Stimulated activated naive CD4-positive, alpha-beta T cell (primary cell): ENCODE measurements around the gene RAB18.
"Not testable (repeated sequence)": the region's sequence is repeated elsewhere in the genome, so short reads cannot be mapped to it uniquely, and the experiment has no call there.

Experiments
- DNase-seq, 6 experiments: peaks; one replicate each; lab custom pipeline; 2025; lab: John Stamatoyannopoulos, UW

RAB18 gene

DNA sequence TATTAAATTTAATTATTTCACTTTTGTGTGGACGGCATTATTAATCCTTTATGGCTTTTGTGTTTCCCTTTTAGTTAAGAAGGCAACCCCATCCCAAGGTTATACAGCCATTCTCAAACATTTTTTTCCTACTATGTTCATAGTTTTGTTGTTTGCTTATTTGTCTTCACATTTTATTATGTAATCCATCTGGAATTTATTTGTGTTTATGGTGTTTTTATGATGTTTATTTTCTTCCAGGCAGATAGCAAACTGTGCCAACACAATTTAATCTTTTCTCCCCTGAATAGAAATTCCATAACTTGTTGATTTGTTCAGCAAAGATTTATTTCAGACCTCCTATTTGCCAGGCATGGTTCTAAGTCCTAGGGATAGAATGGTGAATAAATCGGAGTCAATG is 42.9 kb downstream of the RAB18 start:
- no peak for DNase-seq

DNA sequence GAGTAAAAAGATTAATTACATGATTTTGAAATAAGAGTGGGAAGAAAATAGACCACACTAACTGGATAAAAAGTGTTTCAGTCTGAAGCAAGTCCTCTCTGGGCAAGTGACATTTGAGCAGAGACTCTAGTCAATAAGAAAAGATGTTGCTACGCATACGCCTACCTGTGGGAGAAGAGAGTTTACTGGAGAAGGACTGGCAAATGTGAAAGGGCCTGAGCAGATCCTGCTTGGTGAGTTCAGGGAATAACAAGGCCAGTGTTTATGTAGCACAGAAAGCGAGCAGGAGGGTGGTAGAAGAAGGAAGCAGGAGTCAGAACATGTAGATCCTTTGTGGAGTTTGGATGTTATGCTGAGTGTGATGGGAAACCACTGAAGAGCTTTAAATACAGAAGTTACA is 43.4 kb downstream of the RAB18 start:
- DNase-seq: no peak

DNA sequence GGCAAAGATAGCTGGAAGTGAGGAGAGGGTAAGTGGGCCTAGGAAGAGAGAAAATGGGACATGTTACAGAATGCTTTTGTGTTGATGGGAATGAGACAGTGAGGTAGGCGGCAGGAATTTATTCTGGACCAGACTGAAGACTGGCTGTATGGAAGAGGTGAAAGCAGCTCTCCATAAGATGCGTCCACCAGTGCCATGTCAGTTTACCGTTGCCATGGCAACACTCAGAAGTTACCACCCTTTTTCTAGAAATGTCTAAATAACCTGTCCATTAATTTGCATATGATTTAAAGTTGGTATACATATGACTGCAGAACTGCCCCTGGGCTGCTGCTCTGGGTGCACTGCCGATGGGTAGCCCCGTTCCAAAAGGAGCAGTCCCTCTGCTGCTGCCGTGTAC is 46.7 kb downstream of the RAB18 start:
- no peak for DNase-seq

DNA sequence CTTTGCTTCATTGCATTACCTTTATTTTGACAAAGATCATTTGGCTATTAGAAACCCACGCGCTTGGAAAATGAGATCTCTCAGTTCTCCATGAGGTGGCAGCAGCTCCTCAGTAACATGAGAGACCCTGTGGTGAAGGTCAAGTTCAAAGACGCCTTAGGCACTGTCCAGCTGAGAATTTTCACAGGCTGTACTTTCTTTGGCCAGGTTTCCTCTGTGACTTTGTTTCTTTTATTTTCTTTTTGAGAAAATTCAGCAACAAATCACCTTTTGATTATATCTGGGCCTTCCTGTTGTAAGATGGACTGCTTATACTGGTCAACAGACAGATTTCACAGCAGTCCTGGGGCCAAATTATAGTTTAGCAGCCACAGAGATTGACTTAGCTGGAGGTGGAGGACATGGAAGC is 54.5 kb downstream of the RAB18 start:
- peak in 1 of 6 experiments; percentile 3 for DNase-seq

DNA sequence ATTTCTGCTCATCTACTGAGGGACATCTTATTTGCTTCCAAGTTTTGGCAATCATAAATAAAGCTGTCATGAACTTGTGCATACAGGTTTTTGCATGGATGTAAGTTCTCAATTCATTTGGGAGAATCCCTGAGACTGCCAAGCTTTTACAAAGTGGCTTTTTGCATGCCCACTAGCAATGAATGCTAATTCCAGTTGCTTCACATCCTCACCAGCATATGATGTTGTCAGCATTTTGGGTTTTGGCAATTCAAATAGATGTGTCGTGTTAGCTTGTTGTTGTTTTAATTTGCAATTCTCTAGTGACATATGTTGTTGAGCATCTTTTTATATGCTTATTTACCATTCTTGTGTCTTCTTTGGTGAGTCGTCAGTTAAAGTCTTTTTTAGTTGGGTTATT is 57.2 kb downstream of the RAB18 start:
- no peak for DNase-seq

DNA sequence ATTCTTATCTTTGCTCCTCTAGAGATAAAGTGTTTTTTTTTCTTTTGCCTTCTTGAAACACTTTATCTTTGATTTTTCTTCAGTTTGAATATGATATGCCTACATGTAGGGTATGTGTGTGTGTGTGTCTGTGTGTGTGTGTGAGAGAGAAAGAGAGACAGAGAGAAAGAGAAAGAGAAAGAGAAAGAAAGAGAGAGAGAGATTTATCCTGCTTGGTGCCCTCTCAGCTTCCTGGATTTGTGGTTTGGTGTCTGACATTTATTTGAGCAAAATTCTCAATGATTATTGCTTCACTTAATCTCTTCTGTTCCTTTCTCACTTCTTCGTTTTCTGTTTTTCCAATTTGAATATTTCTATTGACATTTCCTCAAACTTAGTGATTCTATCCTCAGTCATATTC is 60.3 kb downstream of the RAB18 start:
- no peak for DNase-seq

DNA sequence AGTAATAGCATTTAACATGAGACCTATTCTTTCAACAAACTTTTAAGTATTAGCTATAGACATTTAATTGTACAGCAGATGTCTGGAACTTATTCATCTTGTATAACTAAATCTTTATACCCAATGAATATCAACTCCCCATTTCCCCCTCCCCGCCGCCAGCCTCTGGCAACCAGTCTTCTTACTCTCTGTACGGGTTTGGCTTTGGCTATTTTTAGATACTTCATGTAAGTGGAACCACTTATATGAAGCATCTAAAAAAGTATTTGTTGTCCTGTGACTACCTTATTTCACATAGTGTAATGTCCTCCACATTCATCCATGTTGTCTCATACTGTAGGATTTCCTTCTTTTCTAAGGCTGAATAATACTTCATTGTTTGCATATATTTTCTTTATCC is 60.8 kb downstream of the RAB18 start:
- DNase-seq: no peak

DNA sequence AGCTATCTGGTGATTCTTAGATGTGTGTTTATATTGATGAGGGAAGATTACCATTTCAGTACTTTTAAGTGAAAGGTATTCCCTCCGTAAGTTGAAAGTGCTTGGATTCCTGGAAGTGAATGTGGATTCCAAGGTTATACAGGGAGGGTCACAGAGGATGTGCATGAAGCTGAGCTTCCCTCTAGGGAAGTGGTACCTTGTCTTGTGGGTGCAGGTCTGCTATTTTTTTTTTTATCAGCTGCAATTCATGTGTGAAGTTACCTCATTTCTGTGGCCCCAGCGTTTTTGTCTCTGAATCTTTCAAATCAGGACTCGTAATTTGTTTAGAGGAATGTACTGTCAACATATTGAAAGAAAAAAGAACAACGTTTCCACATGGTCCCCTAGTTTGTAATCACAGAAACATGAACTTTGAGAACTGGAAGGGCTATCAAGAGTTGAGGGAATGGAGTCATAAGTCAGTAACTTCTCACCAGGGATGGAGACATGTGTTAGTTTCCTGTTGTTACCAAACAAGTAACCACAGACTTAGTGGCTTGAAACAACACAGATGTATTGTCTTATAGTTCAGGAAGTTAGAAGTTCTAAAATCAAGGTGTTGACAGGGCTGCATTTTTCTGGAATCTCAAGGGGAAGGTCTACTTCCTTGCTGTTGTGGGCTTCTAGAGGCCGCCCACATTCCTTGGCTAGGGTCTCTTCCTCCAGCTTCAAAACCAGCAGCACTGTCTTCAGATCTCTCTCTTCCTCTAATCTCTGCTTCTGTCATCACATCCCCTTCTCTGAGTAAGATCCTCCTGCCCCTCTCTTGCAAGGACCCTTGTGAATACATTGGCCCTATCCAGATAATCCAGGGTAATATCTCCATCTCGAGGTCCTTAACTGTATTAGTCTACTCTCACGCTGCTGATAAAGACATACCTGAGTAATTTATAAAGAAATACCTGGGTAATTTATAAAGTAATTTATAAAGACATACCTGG is 64.4 kb downstream of the RAB18 start:
- no peak for DNase-seq

DNA sequence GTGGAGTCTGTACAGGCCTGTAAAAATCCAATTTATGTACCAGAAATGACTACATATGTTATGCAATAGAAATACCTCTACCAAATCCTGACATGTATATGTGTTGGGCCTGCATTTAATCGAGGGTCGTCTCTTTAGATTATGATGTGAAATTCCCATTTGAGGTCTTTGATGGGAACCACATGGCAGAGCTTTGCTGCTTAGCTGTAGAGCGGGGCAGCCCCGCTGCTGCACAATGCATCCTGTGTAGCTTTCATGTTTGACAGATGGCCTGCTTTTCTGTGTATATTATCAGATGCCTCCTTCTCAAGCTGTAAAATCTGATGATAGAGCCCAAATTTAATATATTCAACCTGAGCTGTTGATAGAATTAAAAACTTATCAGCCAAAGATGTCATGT is 65.8 kb downstream of the RAB18 start:
- no peak for DNase-seq

DNA sequence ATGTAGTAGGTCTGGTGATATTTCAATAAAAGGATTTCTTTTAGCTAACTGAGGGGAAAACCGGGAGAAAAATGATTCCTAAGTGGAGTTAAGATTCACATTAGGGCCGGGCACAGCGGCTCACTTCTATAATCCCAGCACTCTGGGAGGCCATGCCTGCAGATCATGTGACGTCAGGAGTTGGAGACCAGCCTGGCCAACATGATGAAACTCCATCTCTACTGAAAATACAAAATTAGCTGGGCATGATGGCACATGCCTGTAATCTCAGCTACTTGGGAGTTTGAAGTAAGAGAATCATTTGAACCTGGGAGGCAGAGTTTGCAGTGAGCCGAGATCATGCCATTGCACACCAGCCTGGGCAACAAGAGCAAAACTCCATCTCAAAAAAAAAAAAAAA is 72.9 kb downstream of the RAB18 start:
- DNase-seq: not testable (repeated sequence)

DNA sequence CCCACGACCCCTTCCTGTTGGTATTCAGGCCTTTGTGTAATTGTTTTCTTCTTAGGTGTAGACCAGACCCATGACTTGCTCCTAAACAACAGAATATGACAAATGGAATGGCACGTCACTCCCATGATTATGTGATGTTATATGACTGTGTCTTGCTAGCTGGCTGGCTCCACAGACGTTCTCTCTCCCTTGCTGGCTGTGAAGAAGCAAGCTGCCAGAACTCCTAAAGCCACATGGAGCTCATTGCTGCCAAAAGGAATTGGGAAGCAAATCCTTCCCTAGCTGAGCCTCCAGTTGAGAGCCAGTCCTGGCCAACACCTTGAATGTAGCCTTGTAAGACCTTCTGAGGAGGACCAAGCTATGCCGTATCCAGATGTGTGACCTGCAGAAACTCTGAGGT is 74.2 kb downstream of the RAB18 start:
- DNase-seq: no peak

DNA sequence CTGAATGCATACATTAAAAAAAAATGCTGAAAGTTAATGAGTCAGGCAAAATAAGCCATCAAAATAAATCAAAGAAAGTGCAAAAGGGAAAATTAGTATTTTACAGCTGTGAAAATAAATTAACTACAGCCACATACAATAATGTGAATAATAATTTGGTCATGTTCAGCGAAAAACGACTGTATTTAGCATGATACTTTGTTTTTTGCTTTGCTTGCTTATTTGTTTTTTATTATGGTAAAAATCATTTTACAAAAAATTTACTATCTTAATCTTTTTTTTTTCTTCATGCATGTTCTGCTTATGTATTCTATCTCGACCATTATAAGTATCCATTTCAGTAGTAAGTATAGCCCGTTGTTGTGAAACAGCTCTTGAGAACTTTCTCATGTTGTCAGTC is 77.1 kb downstream of the RAB18 start:
- no peak for DNase-seq

DNA sequence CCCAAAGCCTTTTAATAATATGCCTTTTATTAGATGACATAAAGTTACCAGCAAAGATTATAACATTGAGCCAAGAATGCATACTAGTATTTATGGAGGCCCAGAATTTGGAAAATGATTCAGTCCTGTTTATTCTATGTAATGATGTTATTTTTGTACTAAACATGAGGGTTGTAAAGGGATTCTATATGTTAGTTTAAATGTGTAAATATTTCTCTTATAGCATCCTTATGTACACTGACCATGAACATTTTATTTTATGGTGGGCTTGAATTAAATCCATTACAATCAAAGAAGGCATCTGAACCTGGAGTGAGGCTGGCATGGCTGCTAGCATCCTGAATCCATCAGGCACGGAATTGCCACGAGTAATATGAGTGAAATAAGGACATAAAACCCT is 80.2 kb downstream of the RAB18 start:
- no peak for DNase-seq
